ENCODE results near the gene FAM43B. TPM values are rescaled to one million over a fixed set of nuclear protein-coding genes. Genes with fewer than 3 reads are reported as not detected.

The FAM43B gene
- total and polyA plus RNA-seq, 2 donors from 2014 or later, result 1.7 to 2.5 TPM

GRCh38 chr1:20571427-20571826 lies 19.1 kb downstream of the FAM43B start:
- TF ChIP-seq, protein P1, sequence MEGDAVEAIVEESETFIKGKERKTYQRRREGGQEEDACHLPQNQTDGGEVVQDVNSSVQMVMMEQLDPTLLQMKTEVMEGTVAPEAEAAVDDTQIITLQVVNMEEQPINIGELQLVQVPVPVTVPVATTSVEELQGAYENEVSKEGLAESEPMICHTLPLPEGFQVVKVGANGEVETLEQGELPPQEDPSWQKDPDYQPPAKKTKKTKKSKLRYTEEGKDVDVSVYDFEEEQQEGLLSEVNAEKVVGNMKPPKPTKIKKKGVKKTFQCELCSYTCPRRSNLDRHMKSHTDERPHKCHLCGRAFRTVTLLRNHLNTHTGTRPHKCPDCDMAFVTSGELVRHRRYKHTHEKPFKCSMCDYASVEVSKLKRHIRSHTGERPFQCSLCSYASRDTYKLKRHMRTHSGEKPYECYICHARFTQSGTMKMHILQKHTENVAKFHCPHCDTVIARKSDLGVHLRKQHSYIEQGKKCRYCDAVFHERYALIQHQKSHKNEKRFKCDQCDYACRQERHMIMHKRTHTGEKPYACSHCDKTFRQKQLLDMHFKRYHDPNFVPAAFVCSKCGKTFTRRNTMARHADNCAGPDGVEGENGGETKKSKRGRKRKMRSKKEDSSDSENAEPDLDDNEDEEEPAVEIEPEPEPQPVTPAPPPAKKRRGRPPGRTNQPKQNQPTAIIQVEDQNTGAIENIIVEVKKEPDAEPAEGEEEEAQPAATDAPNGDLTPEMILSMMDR (IDR thresholded peaks at IDR 0.05; ENCODE audit: borderline replicate concordance, extremely low read depth, insufficient read depth), result no peak
- no peaks in the 10 kb centered on the region for H3K4me1 ChIP-seq (ENCODE audit: control insufficient read depth in 2 of 3, insufficient read depth in 2 of 3, low read depth in 1 of 3, low read length in 3 of 3)
- no peak overlapping the region for H3K9ac ChIP-seq (ENCODE audit: low read length in 3 of 3)
- no peak overlapping the region for H3K27ac ChIP-seq (ENCODE audit: low read depth in 2 of 2, low read length in 2 of 2)
- intact Hi-C loops (cut with DNase I), result no loop called here
- DNase-seq, result no peak
- H3K27me3 ChIP-seq (ENCODE audit: control insufficient read depth, insufficient read depth, low read length), result no peaks in the 10 kb centered on the region
- no peaks in the 10 kb centered on the region for H3K36me3 ChIP-seq (ENCODE audit: control insufficient read depth in 2 of 3, insufficient read depth in 3 of 3, low read length in 3 of 3)
- H3K9me3 ChIP-seq (ENCODE audit: control insufficient read depth in 2 of 3, insufficient read depth in 1 of 3, low read length in 3 of 3), result no peaks in the 10 kb centered on the region
- FAIRE-seq, result no peak
- no peak overlapping the region for H3K4me3 ChIP-seq (ENCODE audit: low read length in 3 of 3)

- intact Hi-C loops (cut with DNase I), result no loop called here
- Histone ChIP-seq H3K4me1 (ENCODE audit: control insufficient read depth in 2 of 3, insufficient read depth in 2 of 3, low read depth in 1 of 3, low read length in 3 of 3) (no peaks in the 10 kb centered on the region), H3K36me3 (ENCODE audit: control insufficient read depth in 2 of 3, insufficient read depth in 3 of 3, low read length in 3 of 3) (no peaks in the 10 kb centered on the region), H3K9ac (ENCODE audit: low read length in 3 of 3) (no peak overlapping the region), H3K4me3 (ENCODE audit: low read length in 3 of 3) (no peak overlapping the region), H3K27ac (ENCODE audit: low read depth in 2 of 2, low read length in 2 of 2) (no peak overlapping the region), H3K27me3 (ENCODE audit: control insufficient read depth, insufficient read depth, low read length) (no peaks in the 10 kb centered on the region), H3K9me3 (ENCODE audit: control insufficient read depth in 2 of 3, insufficient read depth in 1 of 3, low read length in 3 of 3) (no peaks in the 10 kb centered on the region)
- DNase-seq (no peak), FAIRE-seq (no peak)
- TF ChIP-seq, protein P1 (IDR thresholded peaks at IDR 0.05; ENCODE audit: borderline replicate concordance, extremely low read depth, insufficient read depth), result no peak
These were observed 21.6 kb downstream of the FAM43B start for GRCh38 chr1:20573987-20574386.

- H3K4me1 ChIP-seq (ENCODE audit: control insufficient read depth in 2 of 3, insufficient read depth in 2 of 3, low read depth in 1 of 3, low read length in 3 of 3), result no peaks in the 10 kb centered on the region
- no peak overlapping the region for H3K4me3 ChIP-seq (ENCODE audit: low read length in 3 of 3)
- H3K9ac ChIP-seq (ENCODE audit: low read length in 3 of 3), result no peak overlapping the region
- no peaks in the 10 kb centered on the region for H3K36me3 ChIP-seq (ENCODE audit: control insufficient read depth in 2 of 3, insufficient read depth in 3 of 3, low read length in 3 of 3)
- FAIRE-seq (no peak), DNase-seq (peak; percentile 86 to 95 (median 89))
- no peaks in the 10 kb centered on the region for H3K9me3 ChIP-seq (ENCODE audit: control insufficient read depth in 2 of 3, insufficient read depth in 1 of 3, low read length in 3 of 3)
- no peaks in the 10 kb centered on the region for H3K27me3 ChIP-seq (ENCODE audit: control insufficient read depth, insufficient read depth, low read length)
- TF ChIP-seq, protein P1 (IDR thresholded peaks at IDR 0.05; ENCODE audit: borderline replicate concordance, extremely low read depth, insufficient read depth), result peak; percentile 75
- no peak overlapping the region for H3K27ac ChIP-seq (ENCODE audit: low read depth in 2 of 2, low read length in 2 of 2)
- intact Hi-C loops (cut with DNase I), result no loop called here
These were observed 22.5 kb downstream of the FAM43B start for GRCh38 chr1:20574686-20575540.
